GM19238 (cell line): ENCODE measurements around the gene HOXA1.

ENCODE experiments used
- DNase-seq: peaks from one replicate; pipeline ENCODE4 v3.0.0; 2011; ENCODE audit warnings: low spot score; ENCODE audit not compliant: insufficient read length

HOXA1 gene

DNA sequence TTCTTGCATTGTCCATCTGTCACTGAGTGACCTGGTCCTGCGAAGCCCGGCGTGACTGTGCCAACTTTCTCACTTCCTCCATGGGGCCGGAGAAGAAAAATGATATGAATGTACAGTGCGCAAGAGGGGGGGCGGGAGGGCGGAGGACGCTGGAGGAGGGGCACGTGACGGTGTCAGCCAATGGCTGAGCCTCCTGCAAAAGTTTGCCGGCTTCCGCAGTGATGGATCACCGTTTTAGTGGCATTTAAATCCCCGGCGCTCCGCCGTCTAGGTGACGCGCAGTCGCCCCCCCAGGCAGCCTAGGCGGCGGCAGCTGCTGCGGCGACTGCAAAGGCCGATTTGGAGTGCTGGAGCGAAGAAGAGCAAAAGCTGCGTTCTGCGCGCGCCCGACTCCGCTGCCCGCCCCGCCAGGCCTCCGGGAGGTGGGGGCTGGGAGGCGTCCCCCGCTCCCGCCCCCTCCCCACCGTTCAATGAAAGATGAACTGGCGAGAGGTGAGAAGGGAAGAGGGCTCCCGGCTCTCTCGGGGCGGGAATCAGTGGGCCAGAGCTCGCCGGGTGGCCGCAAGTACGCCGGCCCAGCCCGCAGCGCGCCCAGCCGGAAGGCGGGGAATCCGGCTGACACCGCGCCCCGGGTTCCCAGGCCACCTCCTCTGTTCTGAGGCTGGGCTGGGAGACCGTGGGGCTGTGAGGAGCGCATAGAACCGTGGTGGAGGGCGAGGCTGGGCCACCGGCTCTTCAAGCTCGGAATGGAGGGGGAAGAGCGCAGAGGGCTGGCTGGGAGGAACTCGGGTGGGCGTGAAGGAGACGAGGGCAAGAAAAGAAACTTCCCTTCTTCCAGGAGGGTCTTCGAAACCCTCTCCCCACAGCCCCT is at the start of gene HOXA1:
TSS of gene HOXA1 (minus strand) at position 104 of the 871 bp plus-strand sequence. CDS start at position 16, 88 bp downstream.
- DNase-seq: peak; percentile 86

DNA sequence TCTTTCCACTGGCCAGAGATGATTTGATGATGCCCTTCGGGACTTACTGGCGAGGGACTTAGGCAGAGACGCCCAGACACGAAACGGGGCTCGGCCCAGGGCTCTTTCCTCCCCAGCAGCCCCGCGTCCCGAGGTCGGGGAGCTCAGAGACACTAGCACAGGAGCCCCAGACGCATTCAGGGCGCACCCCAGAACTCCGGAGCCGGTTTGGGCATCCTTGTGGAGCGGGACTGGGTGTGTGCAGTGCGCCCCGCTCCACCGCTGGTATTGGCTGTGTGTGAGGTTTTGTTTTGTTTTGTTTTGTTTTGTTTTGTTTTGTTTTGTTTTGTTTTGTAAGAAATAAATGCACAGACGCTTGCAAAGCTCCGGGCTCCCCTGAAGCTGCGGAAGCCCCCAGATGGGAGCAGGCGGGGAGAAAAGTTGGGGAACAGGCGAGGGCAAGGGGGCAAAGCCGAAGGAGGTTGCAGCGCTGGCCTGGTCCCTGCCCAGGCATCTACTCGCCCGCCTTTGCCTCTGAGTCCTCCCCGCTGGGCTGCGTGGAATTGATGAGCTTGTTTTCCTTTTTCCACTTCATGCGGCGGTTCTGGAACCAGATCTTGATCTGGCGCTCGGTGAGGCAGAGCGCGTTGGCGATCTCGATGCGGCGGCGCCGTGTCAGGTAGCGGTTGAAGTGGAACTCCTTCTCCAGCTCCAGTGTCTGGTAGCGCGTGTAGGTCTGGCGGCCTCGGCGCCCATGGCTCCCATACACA is 49.5 kb upstream of the HOXA1 start:
- DNase-seq: no peak

DNA sequence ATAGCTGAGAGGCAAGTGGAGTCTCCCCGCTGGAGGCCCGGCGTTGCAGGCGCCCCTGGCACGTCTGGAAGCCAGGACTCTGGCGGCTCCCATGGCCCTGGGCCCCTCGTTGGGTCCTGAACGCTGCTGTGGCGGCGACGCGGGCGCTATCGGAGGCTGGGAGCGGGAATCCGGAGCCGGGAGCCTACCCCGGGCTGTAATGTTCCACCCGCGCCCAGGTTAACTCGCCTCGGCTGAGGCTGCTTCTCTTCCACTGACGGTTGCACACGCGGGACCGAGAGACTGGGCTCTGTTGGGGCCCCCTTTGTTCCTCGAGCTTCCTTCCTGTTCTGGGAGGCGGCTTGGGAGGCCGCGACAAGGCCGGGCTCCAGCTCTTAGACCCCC is 49.0 kb upstream of the HOXA1 start:
- no peak for DNase-seq

DNA sequence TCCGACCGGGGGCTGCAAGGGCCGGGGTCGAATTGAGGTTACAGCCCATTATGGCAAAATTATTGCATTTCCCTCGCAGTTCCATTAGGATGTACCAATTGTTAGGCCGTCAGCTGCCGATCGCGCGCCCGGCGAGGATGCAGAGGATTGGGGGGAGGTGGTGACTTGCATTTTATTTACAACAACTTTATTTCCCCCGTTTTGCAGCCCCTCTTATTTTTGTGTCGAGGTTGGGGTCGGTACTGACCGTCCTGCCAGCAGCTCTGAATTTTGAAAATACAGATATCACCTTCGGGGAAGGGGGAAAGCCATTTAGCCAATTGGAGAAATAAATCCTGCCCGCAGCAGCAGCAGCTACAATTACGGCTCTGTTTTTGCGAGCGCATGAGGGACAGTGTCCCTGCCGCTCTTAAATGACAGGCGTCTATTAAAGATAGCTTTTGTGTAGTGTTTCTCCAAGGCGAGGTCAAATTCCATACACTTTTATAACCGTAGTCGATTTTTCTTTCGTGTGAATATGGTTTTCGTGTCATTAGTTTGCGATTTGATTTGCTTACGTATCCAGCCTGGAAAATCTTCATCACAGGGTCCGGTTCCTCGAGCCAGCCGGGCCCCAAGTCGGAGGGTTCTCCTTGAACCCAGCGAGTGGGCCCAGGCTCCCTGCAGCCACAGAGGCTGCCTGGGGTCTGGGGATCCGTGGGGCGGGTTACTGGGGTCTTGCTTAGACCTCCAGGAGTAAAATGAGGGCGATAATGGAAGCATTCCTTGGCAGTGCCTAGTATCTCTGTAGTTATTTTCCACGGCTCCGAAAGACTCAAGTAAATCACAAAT is 48.4 kb upstream of the HOXA1 start:
- no peak for DNase-seq

- no peak for DNase-seq
Measured at GRCh38 chr7:27143023-27143949, 47.5 kb upstream of the HOXA1 start, which contains the start of gene HOXA5. Gene HOXA5, minus strand, starts transcription at chr7:27143681. Its CDS starts 74 bp downstream, at chr7:27143607.

GRCh38 chr7:27142580-27143022 is 46.8 kb upstream of the HOXA1 start:
- no peak for DNase-seq

- no peak for DNase-seq
Measured at GRCh38 chr7:27141923-27142579, 46.3 kb upstream of the HOXA1 start.

DNA sequence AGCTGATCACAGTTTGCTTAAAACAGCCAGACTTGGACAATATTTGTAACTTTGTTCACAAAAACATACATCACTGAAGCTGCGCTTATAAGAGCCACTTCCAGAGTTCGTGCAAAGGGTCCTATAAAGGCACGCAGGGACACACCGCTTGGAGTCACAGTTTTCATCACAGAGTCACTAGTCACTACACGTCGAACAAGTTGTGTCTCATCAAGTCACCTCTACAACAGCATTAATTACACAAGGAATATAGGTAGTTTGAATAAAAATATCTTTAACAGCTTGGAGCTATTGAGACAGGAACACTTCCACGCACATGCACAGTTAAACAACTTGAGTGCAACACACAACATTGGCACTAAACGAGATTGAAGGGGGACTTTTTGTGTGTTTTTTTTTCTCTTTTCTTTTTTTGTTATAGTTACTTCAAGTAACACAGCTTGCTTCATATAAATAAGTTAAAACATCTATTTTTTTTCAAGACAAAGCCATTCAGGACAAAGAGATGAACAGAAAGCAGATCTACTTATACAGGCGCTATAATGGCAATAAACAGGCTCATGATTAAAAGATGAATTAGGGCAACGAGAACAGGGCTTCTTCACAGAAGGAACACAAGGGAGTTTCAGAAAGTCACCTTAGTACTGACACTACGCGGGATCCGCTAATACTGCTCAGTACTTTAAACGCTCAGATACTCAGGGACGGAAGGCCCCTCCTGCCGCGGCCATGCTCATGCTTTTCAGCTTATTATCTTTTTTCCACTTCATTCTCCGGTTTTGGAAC is 45.5 kb upstream of the HOXA1 start:
- DNase-seq: no peak

- DNase-seq: no peak
Measured at GRCh38 chr7:27140126-27140857, 44.5 kb upstream of the HOXA1 start.

- DNase-seq: no peak
Measured at GRCh38 chr7:27139334-27140125, 43.7 kb upstream of the HOXA1 start.

GRCh38 chr7:27138985-27139333 is 43.2 kb upstream of the HOXA1 start:
- no peak for DNase-seq

- no peak for DNase-seq
Measured at GRCh38 chr7:27138472-27138871, 42.7 kb upstream of the HOXA1 start.

DNA sequence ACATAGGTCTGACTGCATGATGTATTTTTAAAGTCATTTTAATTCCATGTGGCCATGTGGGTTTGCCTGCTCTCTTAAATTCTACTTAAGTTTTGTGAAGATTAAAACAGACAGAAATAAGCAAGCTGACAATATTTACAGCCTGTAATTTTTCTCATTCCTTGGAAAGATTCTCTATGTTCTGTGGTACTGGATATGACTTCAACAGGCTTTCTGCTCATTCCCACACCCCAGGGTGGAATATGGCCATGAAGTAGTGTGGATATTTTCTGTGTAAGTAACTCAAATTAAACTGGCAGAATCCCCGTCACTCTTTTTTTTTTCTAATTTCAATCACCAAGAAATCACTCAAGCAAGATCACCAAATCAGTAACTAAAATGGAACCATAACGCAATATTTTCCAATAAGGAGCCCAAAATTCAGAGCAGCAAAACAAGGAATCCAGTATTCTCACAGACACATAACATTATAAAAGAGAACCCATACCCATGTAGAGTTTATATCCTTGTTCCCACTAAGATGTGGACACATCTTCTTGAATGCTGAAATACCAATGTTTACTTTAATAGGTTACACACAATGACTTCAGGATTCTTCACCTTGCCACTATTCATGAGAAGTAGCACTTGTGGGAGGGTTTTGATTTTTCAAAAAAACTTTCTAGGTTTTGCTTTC is 42.0 kb upstream of the HOXA1 start:
- no peak for DNase-seq

- no peak for DNase-seq
Measured at GRCh38 chr7:27134392-27134791, 38.6 kb upstream of the HOXA1 start.

DNA sequence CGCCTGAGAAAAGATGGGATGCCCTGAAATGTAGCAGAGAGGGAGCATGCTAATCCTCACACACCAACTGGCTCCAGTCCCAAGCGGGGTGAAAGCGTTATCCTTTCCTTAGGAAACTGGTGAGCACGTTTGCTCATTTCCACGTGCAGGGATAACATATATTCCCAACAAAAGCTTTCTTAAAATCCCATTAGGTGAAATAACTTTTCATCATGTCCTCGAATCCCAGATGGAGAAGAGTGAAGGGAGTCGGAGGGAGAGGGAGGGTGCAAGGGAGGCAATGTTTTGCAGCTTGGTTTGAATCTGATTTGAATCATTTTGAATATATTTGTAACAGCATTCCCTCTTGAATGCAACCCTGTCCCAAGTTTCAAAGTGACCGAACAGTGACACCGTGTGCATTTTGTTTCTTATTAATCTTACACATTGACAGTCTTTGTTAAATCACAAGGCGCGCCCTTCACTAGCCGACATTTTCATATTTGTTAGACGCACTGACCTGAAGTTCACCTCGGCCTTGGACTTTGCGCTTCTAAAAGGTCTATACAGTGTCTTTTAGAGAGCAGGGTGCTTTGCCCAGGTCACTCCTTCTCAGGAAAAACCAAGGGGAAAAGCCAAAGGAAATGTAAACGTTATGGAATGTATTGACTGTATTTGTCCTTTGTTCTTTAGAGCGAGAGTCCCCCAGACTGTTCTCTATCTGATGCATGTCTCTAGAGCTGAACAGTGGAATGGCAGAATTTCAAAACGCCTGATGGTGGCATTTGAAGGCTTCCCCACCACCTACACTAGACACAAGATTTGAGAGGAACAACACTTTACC is 37.8 kb upstream of the HOXA1 start:
- no peak for DNase-seq

GRCh38 chr7:27132978-27133377 is 37.2 kb upstream of the HOXA1 start:
- DNase-seq: no peak
